Endometrium (tissue), 2 donors: ENCODE measurements around the gene UFM1.
A peak's percentile ranks its signal among the peaks of the same experiment; 100 is the strongest.
"Not testable (repeated sequence)": the region's sequence is repeated elsewhere in the genome, so short reads cannot be mapped to it uniquely, and the experiment has no call there.

ENCODE experiments used
- FAIRE-seq: peaks from 2 replicates; lab custom pipeline; 2012; peaks lifted over from hg19 to GRCh38; lab: Jason Lieb, UNC
- donor health status: control.
- donor health status: control.

Gene UFM1

GRCh38 chr13:38365661-38366060 is 16.0 kb downstream of the UFM1 start:
- no peak for FAIRE-seq

- no peak for FAIRE-seq
Measured at GRCh38 chr13:38366954-38367645, 17.4 kb downstream of the UFM1 start.

- FAIRE-seq = no peak
Measured at GRCh38 chr13:38369058-38369457, 19.4 kb downstream of the UFM1 start.

DNA sequence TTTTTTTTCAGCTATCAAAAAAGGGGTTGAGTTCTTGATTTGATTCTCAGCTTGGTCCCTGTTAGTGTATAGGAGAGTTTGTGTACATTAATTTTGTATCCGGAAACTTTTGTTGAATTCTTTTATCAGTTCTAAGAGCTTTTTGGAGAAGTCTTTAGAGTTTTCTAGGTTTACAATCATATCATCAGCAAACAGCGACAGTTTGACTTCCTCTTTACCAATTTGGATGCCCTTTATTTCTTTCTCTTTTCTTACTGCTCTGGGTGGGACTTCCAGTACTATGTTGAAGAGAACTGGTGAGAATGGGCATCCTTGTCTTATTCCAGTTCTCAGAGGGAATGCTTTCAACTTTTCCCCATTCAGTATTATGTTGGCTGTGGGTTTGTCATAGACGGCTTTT is 20.4 kb downstream of the UFM1 start:
- FAIRE-seq = not testable (repeated sequence)

DNA sequence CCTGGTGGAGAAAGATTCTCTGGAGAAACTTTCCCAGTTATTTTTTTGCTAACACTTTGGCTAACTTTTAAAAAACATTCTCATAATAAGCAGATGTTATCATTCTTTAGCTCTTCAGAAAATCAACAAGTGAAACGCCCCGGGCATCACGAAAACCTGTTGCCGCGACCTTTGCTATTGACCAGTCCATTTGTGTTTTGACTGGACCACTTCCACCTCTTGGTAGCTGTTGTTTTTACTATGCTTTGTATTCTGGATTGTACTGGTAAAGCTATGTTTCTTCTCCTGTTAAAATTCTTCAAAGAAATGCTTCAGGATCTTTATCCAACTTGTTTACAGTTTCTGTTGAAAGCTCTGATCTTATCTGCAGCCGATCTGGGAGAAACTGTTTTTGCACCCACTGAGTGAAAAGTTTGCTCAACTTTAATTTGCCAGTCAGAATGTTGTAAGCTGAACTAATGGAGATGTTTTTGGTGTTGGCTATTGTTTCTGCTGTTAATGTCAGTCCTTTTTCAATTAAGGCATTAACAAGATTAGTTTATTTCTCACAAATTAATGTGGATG is 23.3 kb downstream of the UFM1 start:
- FAIRE-seq = peak; percentile 99

GRCh38 chr13:38376546-38376945 is 26.9 kb downstream of the UFM1 start:
- FAIRE-seq = no peak

- FAIRE-seq = peak; percentile 95
Measured at GRCh38 chr13:38381890-38382289, 32.2 kb downstream of the UFM1 start.

DNA sequence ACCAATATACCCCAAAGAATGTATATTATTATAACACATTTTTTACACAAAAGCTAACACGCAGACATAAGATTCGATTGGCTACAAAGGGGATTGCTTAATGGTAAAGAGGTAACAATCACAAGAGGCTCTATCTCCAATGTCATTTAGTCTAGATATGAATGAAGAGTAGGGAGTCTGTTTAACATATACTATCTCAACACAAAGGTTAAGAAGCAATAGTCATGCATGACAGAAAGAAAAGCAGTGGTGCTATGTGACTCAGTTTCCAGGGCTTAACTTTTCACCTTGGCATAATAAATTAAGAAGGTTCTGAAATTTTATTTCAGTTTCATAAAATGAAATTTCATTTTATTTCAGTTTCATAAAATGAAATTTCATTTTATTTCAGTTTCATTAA is 33.3 kb downstream of the UFM1 start:
- no peak for FAIRE-seq

- no peak for FAIRE-seq
Measured at GRCh38 chr13:38384171-38384570, 34.5 kb downstream of the UFM1 start.

DNA sequence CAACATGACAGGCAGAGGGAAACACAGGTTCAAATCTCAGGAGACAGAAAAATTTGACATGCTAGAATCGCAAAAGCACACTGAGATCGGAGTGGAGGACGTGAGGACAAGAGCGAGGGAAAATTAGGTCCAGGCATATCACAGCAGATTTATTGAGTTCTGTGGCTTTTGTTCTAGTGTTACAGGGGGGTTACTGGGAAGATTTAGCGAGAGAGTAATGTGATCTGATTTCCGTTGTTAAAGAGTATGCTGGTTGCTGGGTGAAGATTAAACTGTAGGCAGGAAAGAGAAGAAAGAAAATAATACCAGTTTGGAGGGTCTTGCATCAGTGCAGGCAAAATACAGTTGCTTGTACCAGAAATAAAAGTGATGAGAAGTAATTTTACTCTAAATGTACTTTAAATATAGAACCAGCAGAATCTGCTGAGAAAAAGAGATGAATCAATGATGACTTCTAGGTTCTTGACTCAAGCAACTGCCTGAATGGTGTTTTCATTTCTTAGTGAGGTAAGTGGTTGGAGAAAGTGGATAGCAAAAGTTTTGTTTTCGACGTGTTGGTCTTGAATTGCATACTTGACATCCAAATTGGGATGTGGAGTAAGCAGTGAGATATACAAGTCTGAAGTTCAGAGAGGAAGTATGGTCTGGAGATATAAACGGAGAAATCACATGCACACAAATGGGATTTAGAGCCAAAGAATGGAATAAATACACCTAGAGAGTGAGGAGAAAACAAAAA is 35.7 kb downstream of the UFM1 start:
- FAIRE-seq = no peak

- FAIRE-seq = no peak
Measured at GRCh38 chr13:38386421-38386820, 36.8 kb downstream of the UFM1 start.

DNA sequence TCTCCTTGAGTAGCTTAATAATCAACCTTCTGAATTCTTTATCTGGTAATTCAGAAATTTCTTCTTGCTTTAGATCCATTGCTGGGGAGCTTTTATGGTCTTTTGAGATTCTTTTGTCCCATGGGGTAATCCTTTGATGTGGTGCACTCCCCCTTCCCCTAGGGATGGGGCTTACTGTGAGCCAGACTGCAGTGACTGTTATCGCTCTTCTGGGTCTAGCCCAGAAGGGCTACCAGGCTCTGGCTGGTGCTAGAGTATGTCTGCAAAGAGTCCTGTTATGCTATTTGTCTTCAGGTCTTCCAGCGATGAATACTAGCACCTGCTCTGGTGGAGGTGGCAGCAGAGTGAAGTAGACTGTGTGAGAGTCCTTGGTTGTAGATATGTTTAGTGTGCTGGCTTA is 41.7 kb downstream of the UFM1 start:
- no peak for FAIRE-seq

GRCh38 chr13:38394777-38395496 is 45.3 kb downstream of the UFM1 start:
- FAIRE-seq = no peak

DNA sequence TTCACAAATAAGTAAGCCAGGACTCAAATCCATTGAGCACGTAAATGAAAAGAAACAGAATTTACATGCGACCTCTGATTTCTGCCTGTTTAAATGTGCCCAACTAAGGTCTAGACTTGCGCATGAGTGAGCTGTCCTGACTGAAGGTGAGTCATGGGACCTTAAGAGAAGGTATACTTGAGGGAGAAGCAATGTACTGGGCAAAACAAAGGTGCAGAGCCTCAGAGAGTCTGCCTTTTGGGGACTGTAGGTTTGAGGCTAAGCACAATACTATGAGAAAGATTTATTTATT is 45.8 kb downstream of the UFM1 start:
- no peak for FAIRE-seq

DNA sequence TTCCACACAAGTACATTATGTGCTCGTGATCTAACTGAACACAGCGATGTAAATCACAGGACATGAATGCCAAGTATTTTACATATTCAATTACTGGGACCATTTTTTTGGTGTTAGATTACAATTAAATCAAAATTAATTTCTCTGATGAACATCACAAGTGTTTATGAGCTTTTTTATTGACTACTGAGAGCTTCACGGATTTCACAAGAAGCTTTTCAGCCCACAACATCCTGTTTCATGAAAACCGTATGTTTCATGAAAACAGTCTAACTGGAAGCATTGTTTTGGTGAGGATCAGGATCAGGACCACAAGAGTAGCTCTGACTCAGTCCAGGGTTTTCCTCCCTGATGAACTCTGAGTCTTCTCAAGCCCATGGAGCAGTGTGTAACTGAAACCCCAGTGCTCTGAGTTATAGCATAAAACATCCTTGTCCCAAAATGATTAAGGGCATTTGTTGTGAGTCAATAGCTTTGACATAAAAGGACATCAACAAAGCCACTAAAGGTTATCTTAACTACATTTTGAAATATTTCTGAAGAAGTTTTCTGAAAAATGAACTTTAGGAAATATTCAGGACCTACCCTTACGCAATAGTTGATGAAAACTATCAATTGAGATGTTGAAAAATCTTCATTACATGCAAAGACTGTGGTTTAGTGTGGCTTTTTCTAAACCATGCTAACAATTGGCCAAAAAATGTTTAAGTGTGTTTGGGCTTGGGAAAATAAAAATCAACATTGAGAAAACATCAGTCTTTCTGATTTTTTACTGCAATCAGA is 49.3 kb downstream of the UFM1 start:
- peak; percentile 74 for FAIRE-seq

DNA sequence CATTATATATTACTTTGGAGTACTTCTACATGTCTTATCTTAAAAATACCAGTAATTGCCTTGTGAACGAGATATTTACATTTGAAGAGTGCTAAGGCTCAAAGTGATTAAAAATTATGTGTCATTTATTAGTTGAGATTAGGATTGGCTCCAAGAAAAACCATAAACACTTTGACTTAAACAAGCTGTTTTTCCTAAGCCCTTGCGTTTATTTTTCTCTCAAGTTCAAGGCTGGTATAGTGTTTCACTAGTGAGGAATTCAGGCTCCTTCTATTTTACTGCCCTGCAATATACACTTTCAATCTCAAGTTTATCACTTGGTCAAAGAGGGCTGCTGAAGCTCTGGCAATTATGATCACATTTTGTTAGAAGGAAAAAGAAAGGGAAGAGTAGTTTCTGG is 49.9 kb downstream of the UFM1 start:
- FAIRE-seq = no peak

DNA sequence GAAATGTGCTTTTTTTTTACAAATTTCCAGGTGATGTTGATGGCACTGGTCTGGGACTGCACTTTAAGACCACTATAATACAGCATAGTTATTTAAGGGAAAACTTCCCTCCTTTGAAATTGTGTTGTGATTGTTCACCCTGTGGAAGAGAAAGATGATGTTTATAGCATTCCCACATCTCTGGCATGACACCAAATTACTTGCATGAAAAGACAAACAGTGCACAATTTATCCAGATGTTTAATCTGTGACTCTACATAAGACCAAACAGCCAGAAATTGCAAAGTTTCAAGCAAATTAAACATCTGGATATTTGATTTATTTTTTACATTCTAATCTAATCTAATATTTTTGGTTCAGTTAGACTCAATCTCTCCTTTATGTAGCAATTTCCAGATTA is 51.6 kb downstream of the UFM1 start:
- peak; percentile 87 for FAIRE-seq

GRCh38 chr13:38405216-38405615 is 55.6 kb downstream of the UFM1 start:
- FAIRE-seq = no peak

DNA sequence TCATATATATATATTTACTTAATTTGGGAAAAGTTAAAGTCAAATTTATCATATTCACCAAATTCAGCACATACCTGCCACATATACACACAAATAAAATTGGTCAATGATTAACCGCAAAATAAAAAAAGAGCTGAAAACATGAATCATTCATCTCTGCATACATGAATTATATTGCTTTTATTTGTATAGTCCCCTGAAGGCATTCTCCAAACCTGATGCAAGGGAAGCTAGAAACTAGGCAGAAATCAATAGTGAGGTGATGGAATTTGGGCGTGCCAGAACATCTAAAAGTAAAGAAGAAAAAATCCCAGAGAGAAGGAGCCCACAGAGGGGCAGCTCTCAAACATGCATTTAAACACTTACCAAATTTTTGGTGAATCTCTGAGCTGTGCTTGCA is 60.1 kb downstream of the UFM1 start:
- no peak for FAIRE-seq

- FAIRE-seq = peak; percentile 29
Measured at GRCh38 chr13:38412266-38412665, 62.6 kb downstream of the UFM1 start.
